IMR-90 (cell line): ENCODE measurements around the gene DUOX1.

Experiments
- BHLHE40 ChIP-seq: fragments of 150-350 bp; IDR thresholded peaks from 2 replicates; pipeline ENCODE4 v1.6.1; 2016; ENCODE audit warnings: mild to moderate bottlenecking, low read depth, low read length
- CEBPB ChIP-seq: IDR thresholded peaks from 2 replicates; pipeline ENCODE4 v1.6.1; 2012; ENCODE audit warnings: low read depth, low read length, improper control_type of control experiment
- CHD1 ChIP-seq: IDR thresholded peaks from 2 replicates; pipeline ENCODE4 v1.6.1; 2012; ENCODE audit warnings: low read depth, low read length, improper control_type of control experiment
- CTCF ChIP-seq: conservative IDR thresholded peaks from 2 replicates; pipeline ENCODE4 v1.5.1; 2012; ENCODE audit warnings: mild to moderate bottlenecking, low read depth, low read length, improper control_type of control experiment
- ELK1 ChIP-seq: fragments of 150-350 bp; IDR thresholded peaks from 2 replicates; pipeline ENCODE4 v1.6.1; 2016; ENCODE audit warnings: low read depth, mild to moderate bottlenecking, low read length, moderate library complexity, borderline replicate concordance
- FOS ChIP-seq: fragments of 150-350 bp; IDR thresholded peaks from 2 replicates; pipeline ENCODE4 v1.6.1; 2016; ENCODE audit warnings: low read depth, low read length
- MAFK ChIP-seq: IDR thresholded peaks from 2 replicates; pipeline ENCODE4 v1.6.1; 2012; ENCODE audit warnings: low read depth, low read length, improper control_type of control experiment
- MXI1 ChIP-seq: IDR thresholded peaks from 2 replicates; pipeline ENCODE4 v1.6.1; 2012; ENCODE audit warnings: low read depth, mild to moderate bottlenecking, low read length, moderate library complexity, borderline replicate concordance
- NFE2L2 ChIP-seq: fragments of 150-350 bp; IDR thresholded peaks from 2 replicates; pipeline ENCODE4 v1.6.1; 2016; ENCODE audit warnings: low read depth, mild to moderate bottlenecking, low read length
- POLR2A ChIP-seq: IDR thresholded peaks from 2 replicates; pipeline ENCODE4 v1.6.1; 2012; ENCODE audit warnings: mild to moderate bottlenecking, low read depth, low read length
- RAD21 ChIP-seq: IDR thresholded peaks from 2 replicates; pipeline ENCODE4 v1.6.1; 2012; ENCODE audit warnings: low read length, improper control_type of control experiment
- RFX5 ChIP-seq: IDR thresholded peaks from 2 replicates; pipeline ENCODE4 v1.8.0; 2012; ENCODE audit warnings: low read depth, mild to moderate bottlenecking, low read length, moderate library complexity
- SMC3 ChIP-seq: fragments of 150-350 bp; IDR thresholded peaks from 2 replicates; pipeline ENCODE4 v1.6.1; 2016; ENCODE audit warnings: low read depth, mild to moderate bottlenecking, antibody characterized with exemption, low read length, moderate library complexity
- USF2 ChIP-seq: fragments of 150-350 bp; IDR thresholded peaks from 2 replicates; pipeline ENCODE4 v1.6.1; 2017; ENCODE audit warnings: mild to moderate bottlenecking, antibody characterized with exemption, low read length, low read depth

- TF ChIP-seq CTCF = no peak
- no peak for TF ChIP-seq NFE2L2
- no peak for TF ChIP-seq POLR2A
- no peak for TF ChIP-seq RAD21
- TF ChIP-seq FOS = no peak
- TF ChIP-seq ELK1 = no peak
- TF ChIP-seq CEBPB = no peak
- no peak for TF ChIP-seq RFX5
- TF ChIP-seq MXI1 = no peak
- no peak for TF ChIP-seq MAFK
- no peak for TF ChIP-seq USF2
- TF ChIP-seq CHD1 = no peak
- TF ChIP-seq SMC3 = no peak
- no peak for TF ChIP-seq BHLHE40
Observed at GRCh38 chr15:45197512-45197911, 67.7 kb downstream of the DUOX1 start.
